DMS153 treated with DMSO at 0.1 percent for 48 hours (cell line): ENCODE results near the gene SLC29A3.
"Not testable (repeated sequence)": the region's sequence is repeated elsewhere in the genome, so short reads cannot be mapped to it uniquely, and the experiment has no call there.

Experiments
- DNase-seq: peaks from one replicate; lab custom pipeline; 2025; ENCODE audit not compliant: unreplicated experiment; lab: John Stamatoyannopoulos, UW

Gene SLC29A3

DNA sequence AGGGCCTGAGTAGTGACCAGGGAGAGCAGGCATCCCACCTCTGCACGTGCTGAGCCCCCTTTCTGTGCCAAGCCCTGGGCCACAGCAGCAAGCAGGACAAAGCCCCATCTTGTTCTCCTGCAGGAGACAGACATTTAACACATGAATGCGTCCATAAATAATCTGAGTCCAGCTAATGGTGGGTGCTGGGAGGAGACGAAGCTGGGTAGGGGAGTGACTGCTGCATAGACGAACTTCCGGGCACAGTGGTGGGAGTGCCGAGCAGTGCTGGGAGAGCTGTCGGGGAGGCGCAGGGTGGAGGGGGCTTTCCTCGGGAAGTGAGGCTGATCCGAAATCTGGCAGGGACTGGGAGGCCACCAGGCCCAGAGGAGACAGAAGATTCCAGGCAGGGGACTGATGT lies 35.2 kb upstream of the SLC29A3 start:
- no peak for DNase-seq

DNA sequence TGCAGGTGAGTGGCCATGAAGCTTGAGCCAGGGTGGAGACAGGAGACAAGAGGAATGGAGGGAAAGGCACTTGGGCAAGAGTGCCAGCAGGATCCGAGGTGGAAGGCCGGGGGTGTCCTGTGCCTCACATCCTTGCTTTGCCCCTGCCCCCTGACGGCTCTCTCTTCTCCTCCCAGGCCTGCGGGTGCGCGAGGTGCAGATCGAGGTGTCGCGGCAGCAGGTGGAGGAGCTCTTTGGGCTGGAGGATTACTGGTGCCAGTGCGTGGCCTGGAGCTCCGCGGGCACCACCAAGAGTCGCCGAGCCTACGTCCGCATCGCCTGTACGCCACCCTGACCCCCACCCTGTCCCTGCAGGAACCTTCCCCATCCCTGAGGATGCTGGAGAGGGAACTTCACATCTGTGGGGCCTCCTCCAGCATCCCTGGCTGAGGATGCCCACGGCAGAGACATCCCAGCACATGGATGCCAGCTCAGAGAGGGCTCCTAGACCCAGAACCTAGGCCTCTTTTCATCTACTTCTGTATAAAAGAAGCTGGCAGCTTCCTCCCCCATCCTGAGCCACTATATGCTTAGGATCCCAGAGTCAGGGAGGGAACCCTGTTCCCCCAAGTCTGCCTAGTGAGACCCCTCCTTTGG lies 34.4 kb upstream of the SLC29A3 start:
- DNase-seq: no peak

DNA sequence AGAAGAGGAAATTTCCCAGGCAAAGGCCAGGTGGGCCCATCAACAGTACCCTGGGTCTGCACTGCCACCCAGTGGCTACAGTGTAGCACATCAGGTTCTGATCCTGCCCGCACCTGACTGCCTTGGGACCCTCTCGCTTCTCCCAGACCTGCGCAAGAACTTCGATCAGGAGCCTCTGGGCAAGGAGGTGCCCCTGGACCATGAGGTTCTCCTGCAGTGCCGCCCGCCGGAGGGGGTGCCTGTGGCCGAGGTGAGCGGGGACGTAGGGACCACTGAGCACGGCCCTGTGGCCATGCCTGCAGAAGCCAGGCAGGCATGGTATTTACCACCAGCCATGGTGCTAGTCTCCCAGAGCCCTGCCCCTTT lies 33.9 kb upstream of the SLC29A3 start:
- DNase-seq: peak; percentile 29

DNA sequence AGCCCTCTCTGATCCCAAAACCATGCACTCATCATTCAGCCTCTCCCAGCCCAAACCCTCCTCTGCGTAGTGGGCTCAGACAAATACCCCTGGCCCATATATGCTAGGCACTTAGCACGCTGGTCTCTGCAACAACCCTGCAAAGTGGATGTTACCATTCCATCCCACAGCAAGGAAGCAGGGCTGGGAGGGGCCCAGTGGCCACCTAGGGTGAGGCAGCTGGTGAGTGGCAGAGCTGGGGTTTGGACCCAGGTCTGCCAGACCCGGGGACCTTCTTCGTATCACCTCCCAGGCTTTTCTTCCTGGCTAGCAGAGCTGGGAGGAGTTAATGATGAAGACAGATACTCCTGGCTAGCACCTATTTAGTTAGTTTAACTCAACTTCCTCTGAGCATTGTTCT lies 33.1 kb upstream of the SLC29A3 start:
- DNase-seq: no peak

DNA sequence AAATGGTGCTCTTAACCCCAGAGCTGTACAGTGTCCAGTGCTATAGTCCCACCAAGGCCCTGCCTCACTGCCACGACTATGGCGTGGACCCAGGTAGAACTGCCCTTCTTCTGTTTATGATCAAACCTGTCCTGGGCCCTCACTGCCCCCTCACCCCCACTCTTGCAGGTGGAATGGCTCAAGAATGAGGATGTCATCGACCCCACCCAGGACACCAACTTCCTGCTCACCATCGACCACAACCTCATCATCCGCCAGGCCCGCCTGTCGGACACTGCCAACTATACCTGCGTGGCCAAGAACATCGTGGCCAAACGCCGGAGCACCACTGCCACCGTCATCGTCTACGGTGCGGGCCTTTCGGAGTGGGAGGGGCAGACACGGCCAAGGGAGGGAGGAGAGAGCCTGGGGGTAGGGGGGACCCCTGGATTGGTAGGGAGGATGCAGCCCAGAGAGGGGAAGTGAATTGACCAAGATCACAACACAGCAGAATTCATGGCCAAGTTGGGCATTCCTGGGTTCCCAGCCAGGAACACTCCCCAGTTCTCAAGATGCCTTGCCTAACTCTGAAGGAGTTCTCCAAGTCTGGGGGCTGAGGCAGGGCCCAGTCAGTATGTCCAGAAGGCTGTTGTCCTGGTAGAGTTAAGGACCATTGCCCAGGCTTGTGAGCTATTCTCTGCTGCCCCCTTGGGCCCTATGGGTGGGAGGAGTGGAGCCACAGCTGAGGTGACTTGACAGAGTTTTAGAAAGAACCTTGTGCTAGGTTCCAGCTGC lies 32.4 kb upstream of the SLC29A3 start:
- DNase-seq: no peak

DNA sequence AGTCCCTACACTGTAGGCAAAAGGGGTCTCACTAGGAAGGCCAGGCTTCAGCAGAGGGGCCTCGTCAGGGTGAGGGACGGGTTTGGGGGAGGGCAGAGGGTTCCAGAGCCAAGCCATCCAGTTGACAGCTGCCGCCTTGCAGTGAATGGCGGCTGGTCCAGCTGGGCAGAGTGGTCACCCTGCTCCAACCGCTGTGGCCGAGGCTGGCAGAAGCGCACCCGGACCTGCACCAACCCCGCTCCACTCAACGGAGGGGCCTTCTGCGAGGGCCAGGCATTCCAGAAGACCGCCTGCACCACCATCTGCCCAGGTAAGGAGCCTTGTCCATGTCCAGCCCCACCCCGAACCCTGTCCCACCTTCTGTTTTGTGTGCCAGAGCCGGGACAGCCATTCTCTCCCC lies 31.6 kb upstream of the SLC29A3 start:
- DNase-seq: no peak

DNA sequence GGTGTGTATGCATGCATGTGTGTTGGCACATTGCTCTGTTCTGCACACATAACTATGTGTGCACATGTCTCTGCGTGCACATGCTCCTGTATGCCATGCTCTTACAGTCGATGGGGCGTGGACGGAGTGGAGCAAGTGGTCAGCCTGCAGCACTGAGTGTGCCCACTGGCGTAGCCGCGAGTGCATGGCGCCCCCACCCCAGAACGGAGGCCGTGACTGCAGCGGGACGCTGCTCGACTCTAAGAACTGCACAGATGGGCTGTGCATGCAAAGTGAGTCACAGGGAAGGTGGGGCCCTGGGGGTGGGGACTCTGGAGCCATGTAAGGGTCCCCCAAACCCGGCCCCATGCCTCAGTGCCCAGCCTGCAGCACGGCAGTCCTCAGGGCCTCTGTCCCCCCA lies 30.6 kb upstream of the SLC29A3 start:
- DNase-seq: no peak

DNA sequence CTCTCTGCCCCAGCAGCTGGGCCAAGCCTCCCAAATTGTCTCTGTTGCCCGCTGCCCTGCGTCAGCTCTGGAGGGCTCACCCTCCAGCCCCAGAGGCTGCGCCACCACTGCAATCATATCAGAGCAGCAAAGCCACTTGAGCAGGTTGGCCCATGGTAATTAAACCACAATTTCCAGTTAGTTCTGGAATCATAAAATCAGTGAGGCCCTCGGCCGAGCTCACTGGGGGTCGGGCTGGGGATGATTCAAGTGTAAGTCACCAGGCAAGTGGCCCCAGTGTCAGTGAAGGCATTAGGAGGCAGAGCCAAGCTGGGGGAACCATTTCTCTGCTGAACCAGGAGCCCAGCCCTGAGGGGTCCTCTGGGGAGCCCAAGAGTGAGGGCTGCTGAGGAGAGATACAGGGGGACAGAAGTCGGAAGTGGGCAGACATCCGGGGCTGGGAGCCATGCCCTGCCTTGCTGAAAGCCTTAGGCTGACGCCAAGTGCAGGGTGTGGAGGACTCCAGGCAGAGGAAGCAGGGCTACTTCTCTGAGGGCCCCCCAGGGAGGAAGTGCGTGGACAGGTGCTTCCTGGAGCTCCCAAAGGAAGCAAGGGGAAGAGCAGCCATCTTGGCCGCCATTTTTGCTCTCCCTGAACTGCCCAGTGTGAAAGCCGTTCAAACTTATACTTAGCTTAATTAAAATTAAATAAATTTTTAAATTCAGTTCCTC lies 29.5 kb upstream of the SLC29A3 start:
- DNase-seq: no peak

DNA sequence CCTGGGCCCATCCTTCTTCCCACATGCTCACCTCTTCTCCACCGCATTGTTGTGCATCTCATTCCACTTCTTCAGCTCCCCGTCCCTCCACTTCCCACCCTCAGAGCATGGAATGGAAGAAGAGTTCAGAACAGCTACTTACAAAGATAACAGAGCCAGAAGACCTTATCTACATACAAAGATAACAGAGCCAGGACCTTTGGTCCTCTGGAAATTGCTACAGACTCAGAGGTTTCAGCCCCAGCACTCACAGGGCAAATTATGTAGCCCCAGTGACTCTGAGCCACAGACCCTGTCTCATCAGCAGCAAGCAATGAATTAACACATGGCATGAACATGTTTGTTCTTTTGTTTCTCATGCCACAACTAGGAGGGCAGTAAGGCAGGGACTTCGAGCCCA lies 28.7 kb upstream of the SLC29A3 start:
- no peak for DNase-seq

DNA sequence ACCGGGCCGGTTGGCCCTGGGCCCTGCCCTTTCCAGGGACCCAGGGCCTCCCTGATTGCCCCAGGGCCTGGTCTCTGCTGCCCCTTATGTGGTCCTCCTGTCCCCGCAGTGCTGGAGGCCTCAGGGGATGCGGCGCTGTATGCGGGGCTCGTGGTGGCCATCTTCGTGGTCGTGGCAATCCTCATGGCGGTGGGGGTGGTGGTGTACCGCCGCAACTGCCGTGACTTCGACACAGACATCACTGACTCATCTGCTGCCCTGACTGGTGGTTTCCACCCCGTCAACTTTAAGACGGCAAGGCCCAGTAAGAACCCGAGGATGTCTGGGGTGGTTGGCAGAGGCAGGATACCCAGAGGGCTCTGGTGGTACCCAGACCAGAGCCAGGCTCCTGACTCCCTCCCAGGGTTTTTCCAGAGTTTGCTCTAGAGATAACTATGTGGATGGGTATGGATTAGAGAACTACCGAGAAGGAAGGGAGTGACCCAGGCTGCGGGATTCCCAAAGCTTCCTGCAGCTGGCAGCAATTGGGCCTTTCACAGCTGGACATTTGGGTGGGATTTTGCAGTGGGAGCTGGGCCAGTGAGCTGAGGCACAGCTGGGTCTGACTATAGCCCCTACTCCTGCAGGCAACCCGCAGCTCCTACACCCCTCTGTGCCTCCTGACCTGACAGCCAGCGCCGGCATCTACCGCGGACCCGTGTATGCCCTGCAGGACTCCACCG lies 28.1 kb upstream of the SLC29A3 start:
- no peak for DNase-seq

DNA sequence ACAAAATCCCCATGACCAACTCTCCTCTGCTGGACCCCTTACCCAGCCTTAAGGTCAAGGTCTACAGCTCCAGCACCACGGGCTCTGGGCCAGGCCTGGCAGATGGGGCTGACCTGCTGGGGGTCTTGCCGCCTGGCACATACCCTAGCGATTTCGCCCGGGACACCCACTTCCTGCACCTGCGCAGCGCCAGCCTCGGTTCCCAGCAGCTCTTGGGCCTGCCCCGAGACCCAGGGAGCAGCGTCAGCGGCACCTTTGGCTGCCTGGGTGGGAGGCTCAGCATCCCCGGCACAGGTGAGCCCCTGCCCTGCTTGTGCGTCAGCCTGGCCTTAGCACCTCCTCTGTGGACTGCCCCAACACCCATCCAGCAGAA lies 27.5 kb upstream of the SLC29A3 start:
- DNase-seq: no peak

DNA sequence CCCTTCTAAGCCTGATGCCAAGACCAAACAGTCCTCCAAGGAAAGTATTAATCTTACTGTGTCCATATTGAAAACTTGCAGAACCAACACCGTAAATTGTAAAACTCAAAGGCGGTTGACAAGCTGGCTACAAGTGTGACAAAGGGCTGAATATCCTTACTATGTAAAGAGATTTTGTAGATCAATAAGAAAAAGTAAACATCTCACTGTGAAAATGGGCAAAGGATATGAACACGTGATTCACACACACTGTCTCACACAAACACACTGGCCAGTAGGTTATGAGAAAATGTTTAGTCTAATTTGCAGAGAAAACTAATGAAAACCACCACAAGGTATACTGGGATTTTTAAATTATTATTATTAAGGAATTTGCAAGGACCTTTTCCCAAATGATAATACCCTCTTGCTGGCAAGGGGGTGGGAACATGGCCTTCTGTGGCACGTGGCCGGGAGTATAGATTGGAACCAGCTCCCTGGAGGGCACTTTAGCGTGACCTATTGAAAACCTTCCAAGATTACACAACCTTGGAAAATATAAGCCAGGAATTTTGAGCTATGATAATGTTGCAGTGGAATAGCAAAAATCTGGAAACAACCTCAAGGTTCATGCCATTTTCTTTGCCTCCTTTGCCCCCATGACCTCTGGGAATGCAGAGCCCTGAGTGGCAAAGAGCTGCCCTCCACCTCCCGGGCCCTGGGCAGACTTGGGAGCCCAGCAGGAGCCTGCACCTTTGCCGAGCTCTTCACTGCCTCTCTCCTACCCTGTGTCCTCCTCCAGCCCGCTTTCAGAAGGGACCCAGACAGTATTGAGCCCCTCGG lies 26.2 kb upstream of the SLC29A3 start:
- DNase-seq: no peak

DNA sequence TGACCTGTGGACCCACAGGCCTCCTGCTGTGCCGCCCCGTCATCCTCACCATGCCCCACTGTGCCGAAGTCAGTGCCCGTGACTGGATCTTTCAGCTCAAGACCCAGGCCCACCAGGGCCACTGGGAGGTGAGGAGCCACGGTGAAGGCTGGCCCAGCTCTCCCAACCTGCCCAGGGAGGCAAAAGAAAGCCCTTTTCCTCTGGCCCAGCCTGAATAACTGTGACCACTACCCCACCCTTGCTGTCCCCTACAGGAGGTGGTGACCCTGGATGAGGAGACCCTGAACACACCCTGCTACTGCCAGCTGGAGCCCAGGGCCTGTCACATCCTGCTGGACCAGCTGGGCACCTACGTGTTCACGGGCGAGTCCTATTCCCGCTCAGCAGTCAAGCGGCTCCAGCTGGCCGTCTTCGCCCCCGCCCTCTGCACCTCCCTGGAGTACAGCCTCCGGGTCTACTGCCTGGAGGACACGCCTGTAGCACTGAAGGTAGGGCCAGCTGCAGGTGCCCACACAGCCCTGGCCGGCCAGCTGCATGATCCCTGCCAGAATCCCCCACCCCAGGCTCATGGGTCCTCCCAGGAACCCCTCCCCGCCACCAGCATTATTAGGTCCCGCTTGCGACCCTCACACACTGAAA lies 25.5 kb upstream of the SLC29A3 start:
- DNase-seq: no peak

DNA sequence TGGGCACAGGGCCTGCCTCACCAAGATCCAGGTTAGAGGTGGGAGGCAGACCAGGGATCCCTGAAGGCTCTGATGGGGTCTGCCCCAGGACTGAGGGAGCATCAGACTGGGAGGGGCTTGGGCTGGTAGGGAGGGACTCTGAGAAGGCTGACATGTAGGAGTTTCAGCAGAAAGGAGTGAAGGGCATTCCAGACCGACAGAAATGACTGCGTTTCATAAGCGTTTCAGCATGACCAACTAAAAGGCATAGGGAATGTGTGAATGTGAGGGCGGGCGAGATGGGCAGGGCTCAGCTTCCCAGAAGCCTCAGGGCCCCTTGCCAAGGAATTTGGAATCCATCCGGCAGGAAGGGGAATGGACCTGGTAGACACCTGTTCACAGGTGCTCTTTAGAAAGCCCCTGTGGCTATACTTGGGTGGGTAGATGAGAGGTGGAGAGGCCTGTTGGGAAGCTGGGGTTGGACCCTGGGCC lies 24.9 kb upstream of the SLC29A3 start:
- no peak for DNase-seq

DNA sequence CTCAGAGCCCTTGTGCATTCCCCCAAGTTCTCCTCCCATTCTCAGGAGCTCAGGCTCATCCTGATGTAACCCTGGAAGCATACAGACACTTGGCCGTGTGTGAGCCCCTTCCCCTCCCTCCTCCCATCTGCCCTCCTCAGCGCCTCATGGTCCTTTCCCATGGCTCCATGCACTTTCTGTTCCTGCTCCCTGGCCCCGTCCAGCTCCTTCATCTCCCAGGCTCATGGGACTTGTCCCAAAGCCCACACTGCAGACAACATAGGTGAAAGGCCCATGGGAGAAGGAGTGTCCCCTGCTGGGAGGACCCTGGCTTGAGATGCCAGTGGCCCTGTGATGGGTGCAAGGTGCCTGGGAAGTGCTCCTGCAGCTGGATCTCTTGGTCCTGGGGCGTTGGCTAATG lies 24.2 kb upstream of the SLC29A3 start:
- no peak for DNase-seq

DNA sequence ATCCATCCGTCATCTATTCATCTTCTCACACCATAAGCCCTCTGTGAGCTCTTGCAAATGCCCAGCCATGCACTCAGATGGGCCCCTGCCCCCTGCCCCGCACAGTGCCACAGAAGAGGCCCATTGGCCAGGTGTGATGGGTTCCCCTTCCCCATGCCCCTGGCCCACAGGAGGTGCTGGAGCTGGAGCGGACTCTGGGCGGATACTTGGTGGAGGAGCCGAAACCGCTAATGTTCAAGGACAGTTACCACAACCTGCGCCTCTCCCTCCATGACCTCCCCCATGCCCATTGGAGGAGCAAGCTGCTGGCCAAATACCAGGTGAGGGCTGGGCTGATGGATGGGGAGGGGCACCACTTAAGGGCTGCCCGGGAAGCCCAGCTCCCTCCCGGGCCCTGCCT lies 23.4 kb upstream of the SLC29A3 start:
- DNase-seq: no peak

DNA sequence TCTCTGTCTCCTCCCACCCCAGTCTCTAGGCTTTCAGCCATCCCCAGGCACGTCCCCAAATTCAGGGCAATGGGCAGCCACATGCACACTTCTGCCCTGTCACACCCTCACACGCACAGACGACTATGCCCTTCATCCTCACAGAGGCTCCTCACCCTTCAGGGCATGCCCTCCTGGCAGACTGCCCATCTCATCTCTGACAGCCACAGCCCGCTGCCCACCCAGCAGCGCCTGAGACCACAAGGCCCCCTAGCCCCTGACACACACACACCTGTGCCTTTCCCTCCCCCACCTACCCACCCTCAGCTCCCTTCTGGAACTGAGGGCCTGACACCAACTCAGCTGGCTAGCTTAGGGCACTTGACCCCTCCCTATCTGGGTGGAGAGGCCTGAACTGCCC lies 23.0 kb upstream of the SLC29A3 start:
- DNase-seq: no peak

DNA sequence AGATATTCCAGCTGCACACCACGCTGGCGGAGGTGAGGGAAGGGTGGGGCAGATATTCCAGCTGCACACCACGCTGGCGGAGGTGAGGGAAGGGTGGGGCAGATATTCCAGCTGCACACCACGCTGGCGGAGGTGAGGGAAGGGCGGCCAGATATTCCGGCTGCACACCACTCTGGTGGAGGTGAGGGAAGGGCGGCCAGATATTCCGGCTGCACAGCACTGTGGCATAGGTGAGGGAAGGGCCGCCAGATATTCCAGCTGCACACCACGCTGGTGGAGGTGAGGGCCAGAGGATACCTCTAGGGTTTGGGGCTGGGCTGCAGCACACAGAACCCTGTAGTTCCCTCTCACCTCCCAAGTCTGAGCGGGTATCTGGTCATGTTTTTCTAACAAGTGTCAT lies 22.2 kb upstream of the SLC29A3 start:
- DNase-seq: not testable (repeated sequence)

DNA sequence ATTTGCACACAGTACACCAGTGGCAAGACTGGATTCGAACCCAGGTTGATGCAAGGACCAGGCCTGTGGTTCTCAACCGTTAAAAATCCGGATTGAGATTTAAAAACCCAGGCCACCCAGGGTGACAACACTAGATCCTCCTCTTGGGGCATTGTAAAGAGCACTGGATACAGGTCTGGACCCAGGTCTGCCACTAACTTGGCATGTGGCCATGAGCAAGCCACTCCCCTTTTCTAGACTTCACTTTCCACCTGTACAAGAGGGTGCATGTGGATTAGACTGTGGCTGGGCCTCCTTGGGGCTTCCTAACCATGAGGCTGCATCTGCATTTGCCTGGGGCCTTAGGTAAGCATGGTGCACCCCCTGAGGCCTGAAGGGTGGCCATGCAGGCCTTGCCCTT lies 21.7 kb upstream of the SLC29A3 start:
- DNase-seq: no peak

DNA sequence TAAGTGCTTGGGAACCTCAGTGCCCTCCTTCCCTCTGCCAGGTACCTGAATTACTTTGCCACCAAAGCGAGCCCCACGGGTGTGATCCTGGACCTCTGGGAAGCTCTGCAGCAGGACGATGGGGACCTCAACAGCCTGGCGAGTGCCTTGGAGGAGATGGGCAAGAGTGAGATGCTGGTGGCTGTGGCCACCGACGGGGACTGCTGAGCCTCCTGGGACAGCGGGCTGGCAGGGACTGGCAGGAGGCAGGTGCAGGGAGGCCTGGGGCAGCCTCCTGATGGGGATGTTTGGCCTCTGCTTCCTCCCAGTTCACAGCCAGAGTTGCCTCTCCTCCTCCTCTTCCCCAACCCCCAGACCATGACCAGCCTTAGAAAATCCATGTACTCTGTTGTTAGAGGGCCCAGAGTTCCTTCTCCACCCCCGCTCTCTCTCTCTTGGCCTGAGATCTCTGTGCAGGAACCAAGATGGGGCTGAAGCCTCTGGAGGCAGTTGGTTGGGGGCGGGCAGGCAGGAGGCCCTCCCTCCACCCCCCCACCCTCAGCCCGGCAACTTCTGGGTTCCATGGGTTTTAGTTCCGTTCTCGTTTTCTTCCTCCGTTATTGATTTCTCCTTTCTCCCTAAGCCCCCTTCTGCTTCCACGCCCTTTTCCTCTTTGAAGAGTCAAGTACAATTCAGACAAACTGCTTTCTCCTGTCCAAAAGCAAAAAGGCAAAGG lies 19.8 kb upstream of the SLC29A3 start:
- no peak for DNase-seq
